Measurements from ENCODE around the gene TMTC1.

The TMTC1 gene

GRCh38 chr12:29552994-29553748 is 230.6 kb downstream of the TMTC1 start:
- H4K20me1 ChIP-seq, result no peaks in the 10 kb centered on the region
- H3K4me1 ChIP-seq, result no peaks in the 10 kb centered on the region
- H3K4me3 ChIP-seq, result no peak overlapping the region
- no peaks in the 10 kb centered on the region for H3K9me3 ChIP-seq
- H3K4me2 ChIP-seq, result no peak overlapping the region
- no peak overlapping the region for H3K9ac ChIP-seq
- no peaks in the 10 kb centered on the region for H3K36me3 ChIP-seq
- H3K27me3 ChIP-seq, result no peaks in the 10 kb centered on the region
- no peak overlapping the region for H3K27ac ChIP-seq
- no peak for TF ChIP-seq Cebpa-rat (IDR thresholded peaks at IDR 0.05)

- Histone ChIP-seq H3K4me3 (no peak overlapping the region), H3K4me2 (no peak overlapping the region), H3K4me1 (no peaks in the 10 kb centered on the region), H3K27ac (no peak overlapping the region), H3K9me3 (no peaks in the 10 kb centered on the region), H3K36me3 (no peaks in the 10 kb centered on the region), H3K27me3 (no peaks in the 10 kb centered on the region), H4K20me1 (no peaks in the 10 kb centered on the region), H3K9ac (no peak overlapping the region)
- no peak for TF ChIP-seq Cebpa-rat (IDR thresholded peaks at IDR 0.05)
These were observed 231.3 kb downstream of the TMTC1 start for GRCh38 chr12:29552324-29552927.

- TF ChIP-seq Cebpa-rat (IDR thresholded peaks at IDR 0.05), result no peak
- Histone ChIP-seq H3K4me3 (no peak overlapping the region), H3K4me2 (no peak overlapping the region), H3K4me1 (no peaks in the 10 kb centered on the region), H3K27me3 (no peaks in the 10 kb centered on the region), H3K9ac (no peak overlapping the region), H4K20me1 (no peaks in the 10 kb centered on the region), H3K36me3 (no peaks in the 10 kb centered on the region), H3K27ac (no peak overlapping the region), H3K9me3 (no peaks in the 10 kb centered on the region)
These were observed 231.9 kb downstream of the TMTC1 start for GRCh38 chr12:29551812-29552211.

GRCh38 chr12:29547864-29548263 is 235.9 kb downstream of the TMTC1 start:
- Histone ChIP-seq H3K4me1 (no peaks in the 10 kb centered on the region), H3K36me3 (no peaks in the 10 kb centered on the region), H3K27ac (no peak overlapping the region), H3K4me2 (no peak overlapping the region), H3K4me3 (no peak overlapping the region), H3K27me3 (no peaks in the 10 kb centered on the region), H4K20me1 (no peaks in the 10 kb centered on the region), H3K9ac (no peak overlapping the region), H3K9me3 (no peaks in the 10 kb centered on the region)
- no peak for TF ChIP-seq Cebpa-rat (IDR thresholded peaks at IDR 0.05)

- TF ChIP-seq Cebpa-rat (IDR thresholded peaks at IDR 0.05), result no peak
- Histone ChIP-seq H3K27ac (no peak overlapping the region), H3K27me3 (no peaks in the 10 kb centered on the region), H3K4me3 (no peak overlapping the region), H3K9me3 (no peaks in the 10 kb centered on the region), H4K20me1 (no peaks in the 10 kb centered on the region), H3K4me1 (no peaks in the 10 kb centered on the region), H3K36me3 (no peaks in the 10 kb centered on the region), H3K4me2 (no peak overlapping the region), H3K9ac (no peak overlapping the region)
These were observed 236.6 kb downstream of the TMTC1 start for GRCh38 chr12:29547151-29547632.

GRCh38 chr12:29546000-29546399 is 237.7 kb downstream of the TMTC1 start:
- H3K9ac ChIP-seq, result no peak overlapping the region
- no peaks in the 10 kb centered on the region for H4K20me1 ChIP-seq
- no peak overlapping the region for H3K4me3 ChIP-seq
- no peak overlapping the region for H3K4me2 ChIP-seq
- no peak for TF ChIP-seq Cebpa-rat (IDR thresholded peaks at IDR 0.05)
- H3K9me3 ChIP-seq, result no peaks in the 10 kb centered on the region
- H3K27me3 ChIP-seq, result no peaks in the 10 kb centered on the region
- H3K36me3 ChIP-seq, result no peaks in the 10 kb centered on the region
- no peak overlapping the region for H3K27ac ChIP-seq
- no peaks in the 10 kb centered on the region for H3K4me1 ChIP-seq

GRCh38 chr12:29545102-29545467 is 238.7 kb downstream of the TMTC1 start:
- H3K4me3 ChIP-seq, result no peak overlapping the region
- no peaks in the 10 kb centered on the region for H3K27me3 ChIP-seq
- no peak overlapping the region for H3K27ac ChIP-seq
- no peak for TF ChIP-seq Cebpa-rat (IDR thresholded peaks at IDR 0.05)
- no peak overlapping the region for H3K4me2 ChIP-seq
- no peaks in the 10 kb centered on the region for H3K4me1 ChIP-seq
- no peak overlapping the region for H3K9ac ChIP-seq
- H4K20me1 ChIP-seq, result no peaks in the 10 kb centered on the region
- no peaks in the 10 kb centered on the region for H3K9me3 ChIP-seq
- no peaks in the 10 kb centered on the region for H3K36me3 ChIP-seq

GRCh38 chr12:29544428-29545101 is 239.2 kb downstream of the TMTC1 start:
- Histone ChIP-seq H3K27me3 (no peaks in the 10 kb centered on the region), H3K27ac (no peak overlapping the region), H3K9me3 (no peaks in the 10 kb centered on the region), H3K4me1 (no peaks in the 10 kb centered on the region), H4K20me1 (no peaks in the 10 kb centered on the region), H3K9ac (no peak overlapping the region), H3K4me3 (no peak overlapping the region), H3K36me3 (no peaks in the 10 kb centered on the region), H3K4me2 (no peak overlapping the region)
- no peak for TF ChIP-seq Cebpa-rat (IDR thresholded peaks at IDR 0.05)

- Histone ChIP-seq H3K4me1 (no peaks in the 10 kb centered on the region), H3K27ac (no peak overlapping the region), H4K20me1 (no peaks in the 10 kb centered on the region), H3K4me3 (no peak overlapping the region), H3K9ac (no peak overlapping the region), H3K36me3 (no peaks in the 10 kb centered on the region), H3K27me3 (no peaks in the 10 kb centered on the region), H3K9me3 (no peaks in the 10 kb centered on the region), H3K4me2 (no peak overlapping the region)
- no peak for TF ChIP-seq Cebpa-rat (IDR thresholded peaks at IDR 0.05)
These were observed 240.7 kb downstream of the TMTC1 start for GRCh38 chr12:29543036-29543435.

- H3K27me3 ChIP-seq, result no peaks in the 10 kb centered on the region
- H3K27ac ChIP-seq, result no peak overlapping the region
- no peak overlapping the region for H3K4me2 ChIP-seq
- no peak overlapping the region for H3K9ac ChIP-seq
- H3K36me3 ChIP-seq, result no peaks in the 10 kb centered on the region
- H3K4me3 ChIP-seq, result no peak overlapping the region
- H4K20me1 ChIP-seq, result no peaks in the 10 kb centered on the region
- no peak for TF ChIP-seq Cebpa-rat (IDR thresholded peaks at IDR 0.05)
- no peaks in the 10 kb centered on the region for H3K4me1 ChIP-seq
- no peaks in the 10 kb centered on the region for H3K9me3 ChIP-seq
These were observed 246.4 kb downstream of the TMTC1 start for GRCh38 chr12:29537298-29537697.
